GM19397 (cell line): ENCODE data around the gene TMEM121B.

Source experiments
- ATAC-seq: cut with Tn5 transposase; IDR thresholded peaks from one replicate; pipeline ENCODE4 v1.9.1; 2021; ENCODE audit warnings: mild to moderate bottlenecking, moderate library complexity; ENCODE audit not compliant: unreplicated experiment

Gene TMEM121B

DNA sequence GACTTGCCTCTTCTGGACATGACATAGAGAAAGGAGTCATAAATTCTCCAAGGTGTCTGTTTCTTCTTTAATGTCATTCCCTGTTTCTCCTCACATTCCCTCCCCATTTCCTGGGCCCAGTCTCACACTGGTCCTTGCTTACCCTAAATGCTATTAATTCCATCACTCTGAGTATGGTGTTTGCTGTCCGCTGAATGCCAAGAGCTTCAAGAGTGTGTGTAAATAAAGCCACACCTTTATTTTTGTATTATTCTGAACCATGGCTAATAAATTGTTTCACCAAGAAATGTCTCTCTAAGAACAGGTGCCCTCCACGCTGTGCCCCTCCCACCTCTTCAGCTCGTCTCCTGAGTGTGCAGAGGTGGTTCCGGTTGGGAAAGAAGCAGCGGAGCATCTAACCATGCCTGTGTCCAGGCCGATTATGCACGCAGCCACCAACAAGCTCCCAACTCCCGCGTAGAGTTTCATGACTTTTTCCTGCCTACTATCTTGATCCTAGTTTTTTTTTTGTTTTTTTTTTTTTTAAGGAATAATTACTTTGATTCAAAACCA, 8.6 kb downstream of the TMEM121B start:
- ATAC-seq, result no peak

DNA sequence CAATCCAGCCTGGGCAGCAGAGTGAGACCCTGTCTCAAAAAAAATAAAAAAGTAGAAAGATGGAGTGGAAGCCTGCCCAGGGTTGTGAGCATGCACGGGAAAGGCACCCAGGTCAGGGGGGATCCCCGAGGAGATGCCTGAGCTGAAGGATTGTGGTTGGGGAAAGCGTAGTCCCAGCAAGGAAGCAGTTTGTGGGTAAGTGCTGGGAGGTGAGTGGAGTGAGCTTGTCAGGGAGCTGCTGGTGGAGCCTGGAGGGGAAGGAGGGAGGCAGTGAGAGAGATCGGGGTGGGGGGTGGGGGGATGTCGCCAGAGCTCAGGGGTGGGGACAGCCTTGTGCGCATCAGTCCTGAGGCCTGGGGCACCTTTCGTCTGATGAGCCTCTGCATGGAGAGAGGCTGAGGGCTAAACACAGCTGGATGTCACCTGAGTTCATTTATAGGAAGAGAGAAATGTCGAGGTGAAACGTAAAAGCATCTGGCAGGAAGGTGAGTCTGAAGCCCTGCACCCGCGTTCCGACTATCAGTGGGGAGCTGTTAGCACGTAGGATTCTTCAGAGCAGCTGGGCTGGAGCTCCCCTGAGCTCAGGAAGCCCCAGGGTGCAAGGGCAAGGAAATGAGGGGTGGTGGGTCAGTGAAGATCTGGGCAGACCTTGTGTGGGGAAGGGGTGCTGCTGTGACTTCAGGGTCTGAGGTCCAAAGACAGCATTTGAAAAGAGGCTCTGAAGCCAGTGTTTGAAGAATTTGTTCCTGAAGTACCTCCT, 10.2 kb downstream of the TMEM121B start:
- no peak for ATAC-seq

DNA sequence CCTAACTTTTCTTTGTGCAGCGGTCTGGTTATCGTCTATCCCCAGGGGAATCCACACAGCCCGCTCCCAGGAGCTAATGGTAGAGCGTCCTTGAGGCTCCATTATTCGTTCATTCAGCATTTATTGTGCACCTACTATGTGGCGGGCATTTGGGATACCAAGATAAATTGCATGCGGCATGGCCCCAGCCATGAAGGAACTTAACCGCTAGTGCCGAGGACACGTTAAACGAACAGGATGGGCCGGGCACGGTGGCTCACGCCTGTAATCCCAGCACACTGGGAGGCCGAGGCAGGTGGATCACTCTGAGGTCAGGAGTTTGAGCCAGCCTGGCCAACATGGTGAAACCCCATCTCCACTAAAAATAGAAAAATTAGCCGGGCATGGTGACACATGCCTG, 11.2 kb downstream of the TMEM121B start:
- ATAC-seq, result no peak

DNA sequence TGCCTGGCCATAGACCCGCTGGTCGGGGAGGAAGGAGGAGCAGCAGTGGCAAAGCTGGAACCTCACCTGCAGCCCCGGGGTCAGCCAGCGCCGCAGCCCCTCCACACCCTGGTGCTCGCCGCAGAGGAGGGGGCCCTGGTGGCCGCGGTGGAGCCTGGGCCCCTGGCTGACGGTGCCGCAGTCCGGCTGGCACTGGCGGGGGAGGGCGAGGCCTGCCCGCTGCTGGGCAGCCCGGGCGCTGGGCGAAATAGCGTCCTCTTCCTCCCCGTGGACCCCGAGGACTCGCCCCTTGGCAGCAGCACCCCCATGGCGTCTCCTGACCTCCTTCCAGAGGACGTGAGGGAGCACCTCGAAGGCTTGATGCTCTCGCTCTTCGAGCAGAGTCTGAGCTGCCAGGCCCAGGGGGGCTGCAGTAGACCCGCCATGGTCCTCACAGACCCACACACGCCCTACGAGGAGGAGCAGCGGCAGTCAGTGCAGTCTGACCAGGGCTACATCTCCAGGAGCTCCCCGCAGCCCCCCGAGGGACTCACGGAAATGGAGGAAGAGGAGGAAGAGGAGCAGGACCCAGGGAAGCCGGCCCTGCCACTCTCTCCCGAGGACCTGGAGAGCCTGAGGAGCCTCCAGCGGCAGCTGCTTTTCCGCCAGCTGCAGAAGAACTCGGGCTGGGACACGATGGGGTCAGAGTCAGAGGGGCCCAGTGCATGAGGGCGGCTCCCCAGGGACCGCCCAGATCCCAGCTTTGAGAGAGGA, 11.9 kb downstream of the TMEM121B start:
- ATAC-seq, result no peak

DNA sequence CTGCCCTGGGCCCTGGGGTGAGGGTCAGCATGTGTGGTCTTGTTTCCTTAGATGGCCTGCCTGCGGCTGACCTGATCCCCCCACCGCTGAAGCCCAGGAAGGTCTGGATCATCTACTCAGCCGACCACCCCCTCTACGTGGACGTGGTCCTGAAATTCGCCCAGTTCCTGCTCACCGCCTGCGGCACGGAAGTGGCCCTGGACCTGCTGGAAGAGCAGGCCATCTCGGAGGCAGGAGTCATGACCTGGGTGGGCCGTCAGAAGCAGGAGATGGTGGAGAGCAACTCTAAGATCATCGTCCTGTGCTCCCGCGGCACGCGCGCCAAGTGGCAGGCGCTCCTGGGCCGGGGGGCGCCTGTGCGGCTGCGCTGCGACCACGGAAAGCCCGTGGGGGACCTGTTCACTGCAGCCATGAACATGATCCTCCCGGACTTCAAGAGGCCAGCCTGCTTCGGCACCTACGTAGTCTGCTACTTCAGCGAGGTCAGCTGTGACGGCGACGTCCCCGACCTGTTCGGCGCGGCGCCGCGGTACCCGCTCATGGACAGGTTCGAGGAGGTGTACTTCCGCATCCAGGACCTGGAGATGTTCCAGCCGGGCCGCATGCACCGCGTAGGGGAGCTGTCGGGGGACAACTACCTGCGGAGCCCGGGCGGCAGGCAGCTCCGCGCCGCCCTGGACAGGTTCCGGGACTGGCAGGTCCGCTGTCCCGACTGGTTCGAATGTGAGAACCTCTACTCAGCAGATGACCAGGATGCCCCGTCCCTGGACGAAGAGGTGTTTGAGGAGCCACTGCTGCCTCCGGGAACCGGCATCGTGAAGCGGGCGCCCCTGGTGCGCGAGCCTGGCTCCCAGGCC, 12.7 kb downstream of the TMEM121B start:
- ATAC-seq, result no peak

DNA sequence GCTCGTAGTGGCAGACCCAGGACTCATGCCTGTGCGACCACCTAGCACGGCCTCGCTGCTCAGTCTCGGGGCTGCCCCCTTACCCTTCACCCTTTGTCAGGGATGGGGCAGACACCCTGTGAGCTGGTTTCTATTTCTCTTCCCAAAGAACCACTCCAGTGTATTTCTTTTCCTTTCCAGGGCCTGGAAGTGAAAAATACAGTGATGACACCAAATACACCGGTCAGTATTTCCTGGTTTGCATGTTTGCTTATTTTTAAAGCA, 13.7 kb downstream of the TMEM121B start:
- no peak for ATAC-seq

DNA sequence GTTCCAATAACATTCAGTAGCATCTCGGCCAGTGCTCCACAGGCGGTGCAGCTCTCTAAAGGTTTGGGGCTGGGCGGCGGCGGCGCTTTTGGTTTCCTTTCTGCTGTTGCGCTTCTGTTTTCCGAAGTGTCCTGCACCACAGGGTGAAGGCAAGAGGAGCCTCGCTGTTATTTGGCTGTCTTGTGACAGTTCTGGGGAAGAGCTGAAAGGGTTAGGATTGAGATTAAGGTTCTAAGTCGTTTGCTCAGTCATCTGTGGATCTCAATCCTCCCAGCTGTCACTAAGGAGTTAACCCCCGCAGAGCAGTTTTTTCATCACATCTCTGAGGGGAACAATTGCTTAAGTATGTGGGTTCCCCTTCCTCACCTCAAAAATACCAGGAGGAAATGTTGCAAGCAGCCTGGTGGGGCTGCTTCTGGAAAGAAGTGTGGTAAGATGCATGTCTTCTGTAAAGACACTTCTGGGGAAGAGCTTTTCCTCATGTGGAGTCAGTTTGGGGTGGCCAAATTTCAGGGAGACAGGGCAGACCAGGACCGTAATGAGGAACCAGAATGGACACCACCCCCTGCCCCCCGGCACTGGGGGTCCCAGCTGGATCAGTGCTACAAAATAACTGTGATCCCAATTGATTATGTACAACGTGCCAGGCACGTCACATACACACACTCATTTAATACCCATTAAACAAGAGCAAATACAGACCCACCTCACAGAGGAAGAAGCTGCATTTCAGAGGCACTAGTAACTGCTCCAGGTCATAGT, 14.2 kb downstream of the TMEM121B start:
- ATAC-seq, result peak; percentile 47

DNA sequence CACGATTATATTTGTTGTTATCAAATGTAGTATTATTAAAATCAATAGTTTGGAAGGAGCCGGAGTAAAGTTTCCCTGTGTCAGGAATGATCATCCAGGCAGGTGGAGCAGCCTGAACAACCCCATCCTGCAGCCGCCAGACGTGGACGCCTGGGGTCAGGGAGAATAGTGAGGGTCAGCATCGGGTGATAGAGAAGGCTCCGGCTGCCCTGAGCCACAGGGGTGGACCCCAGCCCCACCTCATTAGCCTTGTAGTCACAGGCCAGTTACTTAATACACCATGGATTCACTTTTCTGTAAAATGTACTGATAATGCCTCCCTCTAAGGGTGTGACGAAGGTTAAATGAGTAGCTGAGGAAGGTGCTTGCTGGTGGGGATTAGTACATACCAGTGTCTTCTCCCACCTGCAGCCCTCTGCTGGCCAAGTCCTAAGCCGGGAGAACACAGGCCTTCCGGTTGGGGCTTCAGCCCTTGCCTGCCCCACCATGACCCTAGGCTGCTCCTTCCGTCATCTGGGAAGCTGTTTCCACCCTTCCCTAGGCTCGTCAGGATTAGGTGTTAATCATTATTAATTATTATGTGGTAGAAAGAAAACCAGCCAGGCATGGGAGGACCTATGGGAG, 14.9 kb downstream of the TMEM121B start:
- ATAC-seq, result peak; percentile 38

DNA sequence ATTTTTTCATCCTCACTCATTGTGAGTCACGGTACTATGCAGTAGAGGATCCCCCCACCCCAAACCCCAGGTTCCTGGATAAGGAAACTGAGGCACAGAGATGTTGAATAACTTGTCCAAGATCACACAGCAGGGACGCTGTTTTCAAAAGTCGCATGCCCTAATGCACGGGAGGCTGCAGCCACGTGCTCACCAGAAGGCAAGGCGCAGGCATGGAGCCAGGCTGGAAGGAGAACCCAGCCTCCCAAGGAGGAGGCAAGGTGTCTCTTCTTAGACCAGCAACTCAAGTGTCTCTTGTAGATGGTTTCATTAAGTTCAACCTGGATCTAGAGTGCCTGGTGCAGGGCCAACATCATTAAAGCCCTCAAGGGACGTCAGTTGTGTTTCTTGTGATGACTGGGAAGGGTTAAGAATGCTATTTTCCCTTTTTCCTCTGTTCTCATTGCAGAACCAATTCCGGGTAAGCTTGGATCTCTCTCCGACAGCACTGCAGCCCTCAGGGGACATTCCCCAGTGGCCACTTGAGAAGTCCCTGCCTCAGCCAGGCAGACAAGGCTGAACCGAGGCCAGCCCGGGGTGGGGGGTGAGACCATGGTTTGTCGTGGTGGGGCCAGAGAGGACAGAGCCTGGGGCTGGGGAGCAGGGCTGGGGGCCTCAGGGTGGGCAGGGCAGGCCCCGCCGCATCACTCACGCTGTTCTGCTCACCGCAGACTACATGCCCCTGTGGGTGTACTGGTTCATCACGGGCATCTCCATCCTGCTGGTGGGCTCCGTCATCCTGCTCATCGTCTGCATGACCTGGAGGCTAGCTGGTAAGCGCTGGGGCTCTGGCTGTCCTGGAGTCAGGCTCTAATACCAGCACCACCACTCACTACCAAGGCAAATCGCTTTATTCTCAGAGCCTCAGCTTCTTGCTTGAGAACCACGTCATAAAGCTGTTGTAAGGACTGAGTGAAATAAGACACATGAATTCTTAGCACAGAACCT, 15.7 kb downstream of the TMEM121B start:
- no peak for ATAC-seq

DNA sequence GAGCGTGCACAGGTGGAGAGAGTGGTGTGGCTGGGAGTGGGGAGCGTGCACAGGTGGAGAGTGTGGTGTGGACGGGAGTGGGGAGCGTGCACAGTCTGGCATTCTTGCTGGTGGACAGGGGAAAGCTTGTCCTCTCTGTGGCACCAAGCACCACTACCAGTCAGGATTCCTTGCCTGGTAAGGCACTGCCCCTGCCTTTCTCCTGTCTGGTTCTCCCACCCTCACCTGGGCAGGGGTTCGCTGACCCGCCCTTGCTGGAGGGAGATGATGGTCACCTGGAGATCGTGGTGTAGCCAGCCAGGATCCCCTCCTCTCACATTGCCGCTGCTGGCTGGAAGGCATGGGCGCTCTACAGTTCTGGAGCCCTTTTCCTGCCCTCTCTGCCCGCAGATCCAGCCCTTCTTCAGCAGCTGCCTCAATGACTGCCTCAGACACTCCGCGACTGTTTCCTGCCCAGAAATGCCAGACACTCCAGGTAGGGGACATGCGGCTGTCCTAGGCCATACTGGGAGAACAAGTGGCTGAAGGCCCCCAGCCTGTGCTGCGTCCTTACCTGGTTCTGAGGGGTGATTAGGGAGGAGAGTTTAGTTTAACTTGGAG, 16.7 kb downstream of the TMEM121B start:
- no peak for ATAC-seq

DNA sequence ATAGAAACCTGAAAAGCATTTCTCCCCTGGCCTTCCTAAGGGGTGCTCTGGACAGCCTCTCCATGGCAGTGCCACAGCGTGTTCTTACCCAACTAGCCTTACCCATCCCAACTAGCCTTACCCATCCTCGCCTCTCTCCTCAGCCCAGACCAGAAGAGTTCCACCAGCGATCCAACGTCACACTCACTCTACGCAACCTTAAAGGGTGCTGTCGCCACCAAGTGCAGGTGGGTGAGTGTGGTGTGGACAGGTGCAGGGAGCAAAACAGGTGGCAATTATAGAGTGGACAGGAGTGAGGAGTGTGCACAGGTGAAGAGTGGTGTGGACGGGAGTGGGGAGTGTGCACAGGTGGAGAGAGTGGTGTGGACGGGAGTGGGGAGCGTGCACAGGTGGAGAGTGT, 17.8 kb downstream of the TMEM121B start:
- ATAC-seq, result no peak

DNA sequence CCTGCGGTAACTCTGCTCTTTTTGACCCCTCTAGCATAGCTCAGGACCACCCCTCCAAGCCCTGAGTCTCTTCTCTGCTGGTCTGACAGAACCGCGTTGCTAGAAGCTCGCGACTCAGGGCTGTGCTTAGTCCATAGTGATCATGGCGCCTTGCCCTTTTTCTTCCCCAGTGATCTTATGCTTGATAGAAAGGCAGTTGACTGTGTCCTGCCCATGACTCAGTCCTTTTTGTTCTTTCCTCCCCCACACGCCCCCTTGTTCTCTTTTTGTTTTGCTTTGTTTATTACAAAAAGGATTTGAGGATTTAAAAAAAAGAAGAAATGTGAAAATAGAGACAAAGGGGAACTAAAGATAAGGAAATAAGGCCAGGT, 18.9 kb downstream of the TMEM121B start:
- no peak for ATAC-seq

DNA sequence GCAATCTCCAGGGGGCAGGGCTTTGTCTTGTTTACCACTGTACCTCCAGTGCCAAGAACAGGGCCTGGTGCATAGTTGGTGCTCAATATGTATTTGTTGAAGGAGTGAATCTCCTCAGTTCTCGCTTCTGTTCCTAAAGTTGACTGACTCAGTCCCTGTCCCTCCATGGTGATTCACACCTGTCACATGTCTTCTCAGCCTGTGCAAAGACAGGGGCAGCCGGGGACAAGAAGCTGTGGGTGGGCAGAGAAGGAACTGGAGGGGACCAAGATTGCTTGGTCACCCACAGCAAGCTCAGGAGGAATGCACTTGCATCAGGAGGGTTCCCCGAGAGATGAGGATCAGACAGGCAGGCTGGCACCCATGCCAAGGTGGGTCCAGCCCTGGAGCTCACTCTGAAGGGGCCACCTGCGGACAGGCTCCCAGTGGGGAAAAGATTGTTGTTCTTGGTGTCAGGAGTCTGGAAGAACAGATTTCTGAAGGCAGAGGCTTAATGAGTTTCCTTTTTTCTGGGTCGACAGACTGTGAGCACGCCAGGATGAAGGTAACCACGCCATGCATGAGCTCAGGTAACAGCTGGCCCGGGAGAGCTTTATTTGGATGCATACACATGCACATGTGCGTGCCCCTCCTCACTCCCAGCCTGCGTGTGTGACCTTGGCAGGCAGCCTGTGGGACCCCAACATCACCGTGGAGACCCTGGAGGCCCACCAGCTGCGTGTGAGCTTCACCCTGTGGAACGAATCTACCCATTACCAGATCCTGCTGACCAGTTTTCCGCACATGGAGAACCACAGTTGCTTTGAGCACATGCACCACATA, 19.5 kb downstream of the TMEM121B start:
- no peak for ATAC-seq

DNA sequence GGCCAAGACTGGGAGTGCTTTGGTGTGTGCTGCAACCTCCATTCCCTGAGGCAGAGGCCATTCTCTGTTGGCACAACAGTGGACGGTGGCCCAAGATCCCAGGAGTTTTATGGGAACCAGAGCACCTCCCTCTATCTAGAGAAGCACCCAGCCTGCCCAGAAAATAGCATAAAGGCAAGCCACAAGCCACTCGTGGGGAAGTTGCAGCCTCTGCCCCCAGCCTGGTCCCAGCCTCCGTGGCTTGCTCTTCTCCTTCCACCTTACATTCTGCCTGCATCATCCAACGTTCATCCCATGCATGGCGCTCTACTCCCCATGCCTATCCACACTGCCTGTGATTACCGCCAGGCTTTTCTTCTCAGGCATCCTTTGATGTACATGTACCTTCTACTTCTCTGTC, 20.5 kb downstream of the TMEM121B start:
- ATAC-seq, result no peak

DNA sequence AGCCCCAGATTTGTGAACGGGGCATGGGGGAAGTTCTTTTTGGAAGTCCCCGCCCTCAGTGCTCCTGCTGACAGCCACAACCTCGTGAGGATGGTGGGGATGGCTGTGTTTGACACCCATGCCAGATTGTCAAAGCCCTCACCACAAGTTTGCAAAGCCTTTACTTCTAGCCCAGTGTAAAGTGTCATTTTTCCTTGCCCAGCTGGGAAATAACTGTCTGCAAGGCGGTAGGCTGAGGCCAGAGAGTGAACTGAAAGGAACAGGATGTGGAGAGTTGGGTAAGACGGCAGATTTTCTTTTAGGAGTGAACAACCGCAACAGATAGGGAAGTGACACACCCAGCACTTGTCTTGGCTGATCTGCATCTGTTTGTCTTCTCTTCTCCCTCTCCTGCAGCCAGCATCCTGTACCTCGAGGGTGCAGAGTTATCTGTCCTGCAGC, 22.8 kb downstream of the TMEM121B start:
- ATAC-seq, result no peak

DNA sequence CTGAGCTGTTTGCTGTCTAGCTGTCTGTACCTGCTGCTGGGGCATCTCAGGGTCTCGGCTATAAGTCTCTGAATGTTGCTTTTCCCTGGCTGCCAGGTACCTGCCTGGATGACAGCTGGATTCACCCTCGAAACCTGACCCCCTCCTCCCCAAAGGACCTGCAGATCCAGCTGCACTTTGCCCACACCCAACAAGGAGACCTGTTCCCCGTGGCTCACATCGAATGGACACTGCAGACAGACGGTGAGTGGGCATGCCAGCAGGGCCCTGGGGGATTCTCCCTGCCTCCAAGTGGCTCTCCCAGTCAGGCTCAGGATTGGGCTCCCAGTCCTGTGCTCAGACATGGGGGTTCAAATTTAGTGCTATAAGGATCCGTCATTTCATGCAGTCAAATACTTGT, 23.5 kb downstream of the TMEM121B start:
- no peak for ATAC-seq

DNA sequence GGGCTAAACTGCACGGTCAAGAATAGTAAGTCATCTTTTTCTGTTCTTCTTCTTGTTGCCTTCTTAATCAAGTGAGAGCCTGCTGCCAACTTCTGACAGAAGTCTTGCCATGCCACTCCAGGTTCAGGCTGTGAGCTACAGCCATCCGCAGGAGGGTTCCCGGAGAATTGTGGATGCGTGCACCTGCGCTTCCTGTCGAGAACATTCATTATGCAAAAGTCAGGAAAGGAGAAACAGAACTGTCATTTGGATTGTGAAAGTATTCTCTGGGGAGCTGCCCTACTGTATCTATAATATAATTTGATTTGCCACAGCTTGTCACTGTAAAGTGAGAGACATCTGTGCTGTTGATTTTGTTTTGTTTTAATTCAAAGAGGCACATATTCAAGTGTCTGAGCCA, 24.1 kb downstream of the TMEM121B start:
- ATAC-seq, result no peak

DNA sequence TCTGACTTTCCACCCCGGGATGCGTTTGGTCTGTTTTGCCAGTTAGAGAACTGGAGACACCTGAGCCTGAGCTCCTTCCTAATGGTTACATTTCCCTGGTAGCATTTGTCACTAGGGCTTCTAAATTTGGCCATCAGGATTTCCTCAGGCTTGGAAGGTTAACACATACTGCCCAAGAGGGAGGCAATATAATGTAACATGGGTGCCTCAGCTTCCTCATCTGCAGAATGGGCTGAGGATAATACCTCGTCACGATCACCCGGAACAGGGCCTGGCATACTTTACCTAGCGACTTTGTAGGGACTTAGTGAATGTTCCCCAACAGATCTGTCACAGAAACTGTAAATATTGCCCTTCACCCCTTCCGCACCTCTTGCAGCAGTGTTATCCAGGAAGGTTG, 25.1 kb downstream of the TMEM121B start:
- no peak for ATAC-seq
